Small intestine (tissue), 7 donors: ENCODE data around the gene CACNB2. TPM values are rescaled to one million over a fixed set of nuclear protein-coding genes. Genes with fewer than 3 reads are reported as not detected.

Experiments
- DNase-seq, 2 donors: peaks; one replicate each; pipeline versions ENCODE4 v3.0.0 to v3.0.0-alpha.2; 2013
- FAIRE-seq: peaks from 2 replicates; lab custom pipeline; 2012; peaks lifted over from hg19 to GRCh38; lab: Jason Lieb, UNC
- H3K27ac ChIP-seq, 3 donors: one replicate each; pipeline ENCODE4 v1.5.1; 2013; ENCODE audit warnings: low read length in 2 of 3, mild to moderate bottlenecking in 2 of 3, control low read depth in 1 of 3, inconsistent platforms in 1 of 3, low read depth in 1 of 3, moderate library complexity in 1 of 3
- H3K27me3 ChIP-seq, 3 donors: one replicate each; pipeline ENCODE4 v1.6.1; 2013; ENCODE audit warnings: low read length in 3 of 3, inconsistent platforms in 1 of 3; ENCODE audit not compliant: control insufficient read depth in 3 of 3, insufficient read depth in 3 of 3
- H3K36me3 ChIP-seq, 3 donors: one replicate each; pipeline ENCODE4 v1.6.1; 2013; ENCODE audit warnings: low read length in 3 of 3, inconsistent platforms in 1 of 3, low read depth in 1 of 3, mild to moderate bottlenecking in 1 of 3, moderate library complexity in 1 of 3; ENCODE audit not compliant: control insufficient read depth in 3 of 3, insufficient read depth in 2 of 3
- H3K4me1 ChIP-seq, 3 donors: one replicate each; pipeline ENCODE4 v1.6.1; 2013; ENCODE audit warnings: low read length in 2 of 3, inconsistent platforms in 1 of 3, low read depth in 1 of 3, mild to moderate bottlenecking in 1 of 3, moderate library complexity in 1 of 3; ENCODE audit not compliant: control insufficient read depth in 3 of 3, insufficient read depth in 2 of 3
- H3K4me3 ChIP-seq, 3 donors: one replicate each; pipeline ENCODE4 v1.5.1; 2013; ENCODE audit warnings: low read length in 3 of 3, control low read depth in 1 of 3, inconsistent platforms in 1 of 3, low read depth in 1 of 3, mild to moderate bottlenecking in 1 of 3, moderate library complexity in 1 of 3
- H3K9me3 ChIP-seq, 2 donors: one replicate each; pipeline ENCODE4 v1.6.1; 2013; ENCODE audit warnings: low read depth in 1 of 2, low read length in 1 of 2; ENCODE audit not compliant: control insufficient read depth in 2 of 2, insufficient read depth in 1 of 2
- WGBS, 3 donors: extraction: QIAGEN DNeasy Blood & Tissue Kit; methylation state at CpG; one replicate each; pipeline ENCODE4 v1.1.7; 2013; 5-methylcytosine and 5-hydroxymethylcytosine counted together
- polyA plus RNA-seq, 4 donors: library from polyadenylated mRNA; stranded (reverse) in 3 of 4; unstranded in 1 of 4; fragments of 200-250 nt in 3 of 4; fragments of 120-200 nt in 1 of 4; gene quantifications; one replicate each; pipeline versions ENCODE4 v1.2.1 to v1.2.3, GENCODE V29; 2013
- donor health status: healthy with polysubstance abuse.
- donor health status: control.
- donor health status: control.
- donor health status: Bipolar disorder and iron deficiency.
- donor health status: healthy.

The CACNB2 gene
- polyA plus RNA-seq, 4 donors, result 0.27 to 18.4 (median 2.3) TPM

- Histone ChIP-seq H3K4me3 (no peak overlapping the region), H3K4me1 (no peaks in the 10 kb centered on the region), H3K27ac (no peak overlapping the region), H3K27me3 (no peaks in the 10 kb centered on the region), H3K36me3 (no peaks in the 10 kb centered on the region), H3K9me3 (no peaks in the 10 kb centered on the region)
- WGBS, 3 donors, result 63 to 69% (median 64%) methylated on average over 10 of the region's 10 CpGs
- DNase-seq (peak; percentile 41 to 46), FAIRE-seq (no peak)
Measured at GRCh38 chr10:18104223-18104872, 35.9 kb upstream of the CACNB2 start.

- H3K9me3 ChIP-seq, result no peaks in the 10 kb centered on the region
- FAIRE-seq (no peak), DNase-seq (no peak)
- no peaks in the 10 kb centered on the region for H3K4me1 ChIP-seq
- 82 to 95% (median 89%) methylated on average over 6 of the region's 6 CpGs for WGBS, 3 donors
- no peak overlapping the region for H3K4me3 ChIP-seq
- H3K36me3 ChIP-seq, result no peaks in the 10 kb centered on the region
- no peak overlapping the region for H3K27ac ChIP-seq
- H3K27me3 ChIP-seq, result peaks cover 0 to 1% (median 0%) of the 10 kb centered on the region in 3 donors
Measured at GRCh38 chr10:18109341-18109870, 30.8 kb upstream of the CACNB2 start.

GRCh38 chr10:18113881-18114280, 26.3 kb upstream of the CACNB2 start:
- no peaks in the 10 kb centered on the region for H3K9me3 ChIP-seq
- no peak overlapping the region for H3K4me3 ChIP-seq
- peaks cover 0 to 1% (median 0%) of the 10 kb centered on the region in 3 donors for H3K27me3 ChIP-seq
- 65 to 88% (median 70%) methylated on average over 1 of the region's 1 CpG for WGBS, 3 donors
- no peaks in the 10 kb centered on the region for H3K36me3 ChIP-seq
- DNase-seq, result no peak
- no peak for FAIRE-seq
- no peaks in the 10 kb centered on the region for H3K4me1 ChIP-seq
- no peak overlapping the region for H3K27ac ChIP-seq

DNA sequence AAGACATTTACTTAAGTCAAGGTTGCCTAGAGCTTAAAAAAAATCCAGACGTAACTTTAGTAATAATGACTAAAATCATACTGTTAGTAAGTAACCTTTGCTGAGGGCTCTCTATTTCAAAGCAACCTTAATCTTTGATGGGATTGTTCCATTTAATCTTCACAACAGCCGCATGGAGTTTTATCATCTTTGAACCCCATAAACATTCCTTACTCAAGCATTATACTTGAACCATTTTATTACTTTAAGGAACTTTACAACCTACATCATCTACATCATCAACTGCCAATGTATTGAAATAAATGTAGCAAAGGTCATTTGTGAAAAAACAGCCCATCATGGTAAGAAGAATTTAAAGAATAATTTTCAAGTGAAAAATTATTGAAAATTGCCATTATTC, 22.9 kb upstream of the CACNB2 start:
- Histone ChIP-seq H3K4me3 (no peak overlapping the region), H3K9me3 (no peaks in the 10 kb centered on the region), H3K36me3 (no peaks in the 10 kb centered on the region), H3K4me1 (no peaks in the 10 kb centered on the region), H3K27ac (no peak overlapping the region), H3K27me3 (no peaks in the 10 kb centered on the region)
- 13 to 60% (median 46%) methylated on average over 2 of the region's 2 CpGs for WGBS, 3 donors
- FAIRE-seq (no peak), DNase-seq (peak; percentile 81 to 86)

DNA sequence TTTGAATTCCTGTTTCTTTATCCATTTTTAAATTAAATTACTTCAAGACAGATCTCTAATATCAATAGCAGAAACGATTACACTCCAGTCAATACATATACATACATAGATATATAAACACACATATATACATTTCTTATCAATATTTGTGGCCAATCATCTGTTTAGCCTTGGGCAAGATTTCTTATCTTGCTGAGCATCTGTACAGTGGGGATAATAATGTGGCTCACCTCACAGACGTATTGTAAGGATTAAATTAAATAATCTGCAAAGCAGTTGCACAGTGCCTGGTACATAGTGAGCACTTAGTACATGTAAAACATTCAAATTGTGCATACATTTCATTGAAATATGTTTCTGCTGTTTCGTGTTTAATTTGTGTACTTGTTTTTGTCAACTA, 17.5 kb upstream of the CACNB2 start:
- H3K27ac ChIP-seq, result no peak overlapping the region
- DNase-seq (no peak), FAIRE-seq (no peak)
- no peak overlapping the region for H3K4me3 ChIP-seq
- 72 to 81% (median 78%) methylated on average over 3 of the region's 3 CpGs for WGBS, 3 donors
- H3K9me3 ChIP-seq, result no peaks in the 10 kb centered on the region
- H3K4me1 ChIP-seq, result no peaks in the 10 kb centered on the region
- no peaks in the 10 kb centered on the region for H3K27me3 ChIP-seq
- H3K36me3 ChIP-seq, result no peaks in the 10 kb centered on the region

GRCh38 chr10:18133046-18133445, 7.2 kb upstream of the CACNB2 start:
- H3K4me3 ChIP-seq, result no peak overlapping the region
- FAIRE-seq, result no peak
- no peaks in the 10 kb centered on the region for H3K9me3 ChIP-seq
- DNase-seq, result no peak
- H3K27ac ChIP-seq, result no peak overlapping the region
- no peaks in the 10 kb centered on the region for H3K4me1 ChIP-seq
- WGBS, 3 donors, result 63 to 81% (median 70%) methylated on average over 3 of the region's 3 CpGs
- H3K27me3 ChIP-seq, result no peaks in the 10 kb centered on the region
- no peaks in the 10 kb centered on the region for H3K36me3 ChIP-seq

GRCh38 chr10:18134509-18134908, 5.7 kb upstream of the CACNB2 start:
- 64 to 77% (median 76%) methylated on average over 8 of the region's 8 CpGs for WGBS, 3 donors
- FAIRE-seq, result no peak
- no peak for DNase-seq

DNA sequence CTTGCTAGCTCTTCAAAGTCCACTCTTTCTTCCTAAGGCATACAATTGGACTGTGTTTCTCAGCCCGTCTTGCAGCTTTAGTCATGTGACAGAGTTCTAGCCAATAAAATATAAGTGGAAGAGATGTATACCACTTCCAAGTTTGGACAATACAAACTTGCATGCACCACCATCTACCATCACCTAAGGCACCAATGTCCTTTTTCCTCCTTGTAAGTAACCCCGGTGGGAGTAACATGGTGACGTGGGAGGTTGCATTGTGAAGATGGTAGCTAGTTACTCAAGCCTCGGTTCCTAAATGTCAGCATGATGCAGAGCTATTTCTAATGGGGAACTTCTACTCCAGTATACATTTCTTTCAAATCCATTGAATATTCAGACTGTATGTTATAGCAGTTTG, 5.3 kb upstream of the CACNB2 start:
- DNase-seq (no peak), FAIRE-seq (no peak)
- Histone ChIP-seq H3K4me1 (peaks cover 0 to 6% (median 0%) of the 10 kb centered on the region in 3 donors), H3K27ac (no peak overlapping the region), H3K4me3 (no peak overlapping the region), H3K9me3 (no peaks in the 10 kb centered on the region), H3K27me3 (peaks cover 0 to under 1% (median 0%) of the 10 kb centered on the region in 3 donors), H3K36me3 (no peaks in the 10 kb centered on the region)
- 82 to 87% (median 87%) methylated on average over 4 of the region's 4 CpGs for WGBS, 3 donors

More at GRCh38 chr10:18134509-18134908, 5.7 kb upstream of the CACNB2 start:
- H3K27ac ChIP-seq, result no peak overlapping the region
- no peak overlapping the region for H3K4me3 ChIP-seq
- no peaks in the 10 kb centered on the region for H3K9me3 ChIP-seq
- no peaks in the 10 kb centered on the region for H3K36me3 ChIP-seq
- no peaks in the 10 kb centered on the region for H3K27me3 ChIP-seq
- peaks cover 0 to 2% (median 0%) of the 10 kb centered on the region in 3 donors for H3K4me1 ChIP-seq
